DND-41 (cell line): ENCODE measurements around the gene PELI2.

Source experiments
- EZH2 ChIP-seq: IDR thresholded peaks from 3 replicates; pipeline ENCODE4 v1.6.1; 2012; ENCODE audit warnings: borderline replicate concordance, low read depth, mild to moderate bottlenecking, moderate library complexity, low read length, inconsistent platforms; ENCODE audit not compliant: severe bottlenecking
- TF ChIP-seq, protein P1 (sequence below): IDR thresholded peaks from 2 replicates; pipeline ENCODE4 v1.5.1; 2012; ENCODE audit warnings: borderline replicate concordance, low read length, moderate library complexity, mild to moderate bottlenecking; ENCODE audit not compliant: poor library complexity, severe bottlenecking; ENCODE audit errors: extremely low read depth

DNA sequence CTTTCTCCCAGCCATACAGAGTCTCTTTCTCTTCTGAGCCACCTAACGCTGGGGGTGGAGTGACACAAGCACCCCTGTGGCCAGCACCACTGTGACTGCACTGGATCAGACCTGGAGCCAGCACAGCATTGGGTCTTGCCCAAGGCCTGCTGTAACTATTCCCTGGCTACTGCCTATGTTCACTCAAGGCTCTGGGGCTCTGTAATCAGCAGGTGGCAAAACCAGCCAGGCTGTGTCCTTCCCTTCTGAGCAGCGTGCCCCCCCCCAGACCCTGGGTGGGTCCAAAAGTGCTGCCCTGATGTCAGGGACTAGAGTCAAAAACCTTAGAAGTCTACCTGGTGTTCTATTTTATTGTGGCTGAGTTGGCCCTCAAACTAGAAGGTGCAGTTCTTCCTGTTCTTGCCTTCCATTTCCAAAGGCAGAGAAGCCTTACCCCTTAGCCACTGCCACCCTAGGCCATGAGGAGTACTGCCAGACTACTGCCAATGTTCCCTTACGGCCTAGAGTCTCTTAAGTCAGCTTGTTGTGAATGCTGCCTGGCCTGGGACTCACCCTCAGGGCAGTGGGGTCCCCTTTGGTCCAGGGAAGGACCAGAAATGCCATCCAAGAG, 49.9 kb downstream of the PELI2 start:
- TF ChIP-seq, protein P1, sequence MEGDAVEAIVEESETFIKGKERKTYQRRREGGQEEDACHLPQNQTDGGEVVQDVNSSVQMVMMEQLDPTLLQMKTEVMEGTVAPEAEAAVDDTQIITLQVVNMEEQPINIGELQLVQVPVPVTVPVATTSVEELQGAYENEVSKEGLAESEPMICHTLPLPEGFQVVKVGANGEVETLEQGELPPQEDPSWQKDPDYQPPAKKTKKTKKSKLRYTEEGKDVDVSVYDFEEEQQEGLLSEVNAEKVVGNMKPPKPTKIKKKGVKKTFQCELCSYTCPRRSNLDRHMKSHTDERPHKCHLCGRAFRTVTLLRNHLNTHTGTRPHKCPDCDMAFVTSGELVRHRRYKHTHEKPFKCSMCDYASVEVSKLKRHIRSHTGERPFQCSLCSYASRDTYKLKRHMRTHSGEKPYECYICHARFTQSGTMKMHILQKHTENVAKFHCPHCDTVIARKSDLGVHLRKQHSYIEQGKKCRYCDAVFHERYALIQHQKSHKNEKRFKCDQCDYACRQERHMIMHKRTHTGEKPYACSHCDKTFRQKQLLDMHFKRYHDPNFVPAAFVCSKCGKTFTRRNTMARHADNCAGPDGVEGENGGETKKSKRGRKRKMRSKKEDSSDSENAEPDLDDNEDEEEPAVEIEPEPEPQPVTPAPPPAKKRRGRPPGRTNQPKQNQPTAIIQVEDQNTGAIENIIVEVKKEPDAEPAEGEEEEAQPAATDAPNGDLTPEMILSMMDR, result peak; percentile 49
- TF ChIP-seq EZH2, result no peak
